GOT3 (cell line): ENCODE data around the gene AOPEP.

Experiments used
- DNase-seq: peaks from one replicate; lab custom pipeline; 2025; ENCODE audit warnings: mixed read lengths; lab: John Stamatoyannopoulos, UW

AOPEP gene

DNA sequence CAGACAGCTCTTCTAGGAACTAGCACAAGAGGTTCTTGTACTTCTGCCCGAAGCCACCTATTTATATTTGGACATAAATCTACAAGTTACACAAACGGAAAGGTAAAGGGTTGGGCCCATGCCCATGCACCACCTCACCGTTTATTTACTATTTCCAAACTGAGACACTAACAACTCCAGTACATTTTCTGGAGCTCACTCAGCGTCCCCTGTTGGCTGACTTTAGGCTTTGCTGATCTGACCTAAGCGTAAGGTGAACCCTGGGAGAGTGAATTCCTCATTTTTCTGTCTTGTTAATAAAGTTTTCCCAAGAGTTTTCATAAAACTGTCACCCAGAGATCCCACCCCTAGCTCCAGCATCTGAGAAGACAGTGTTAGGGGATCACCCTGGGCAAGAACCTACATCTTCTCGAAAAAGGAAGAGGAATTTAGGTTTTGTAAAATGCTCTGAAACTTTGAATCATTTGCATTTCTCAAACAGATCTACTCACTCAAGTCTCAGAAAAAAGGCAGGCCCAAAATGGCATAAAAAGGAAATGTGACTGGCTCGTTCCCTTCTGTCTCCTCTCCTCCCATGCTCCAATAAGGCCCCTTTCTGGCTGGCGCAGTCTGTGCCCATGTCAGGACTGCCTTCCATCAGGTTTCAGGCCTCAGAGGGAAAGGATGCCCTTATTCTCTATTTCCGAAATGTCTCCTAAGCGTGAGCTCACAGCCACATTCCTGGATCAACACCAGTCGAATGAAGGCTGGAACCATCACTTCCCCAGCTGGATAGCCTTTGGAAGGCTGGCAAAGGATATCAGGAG, 389.7 kb downstream of the AOPEP start:
- DNase-seq: no peak

DNA sequence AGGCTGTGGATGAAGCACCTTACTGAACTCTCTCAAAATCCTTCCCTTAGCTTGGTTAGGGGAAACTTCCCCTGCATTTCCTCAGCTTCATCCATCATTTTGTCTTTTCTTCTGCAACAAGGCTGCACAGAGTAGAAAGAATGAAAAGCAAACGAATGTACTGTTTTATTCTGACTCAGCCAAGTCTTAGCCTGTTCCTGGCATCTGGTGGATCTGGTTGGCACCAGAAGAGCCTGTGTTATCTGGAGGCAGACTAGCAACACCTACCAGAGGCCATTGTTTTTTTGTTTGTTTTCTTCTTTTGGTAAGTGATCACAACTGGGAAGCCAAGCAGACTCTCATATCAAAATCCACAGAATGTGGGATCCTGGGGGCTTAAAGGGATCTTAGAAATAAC, 390.3 kb downstream of the AOPEP start:
- no peak for DNase-seq

DNA sequence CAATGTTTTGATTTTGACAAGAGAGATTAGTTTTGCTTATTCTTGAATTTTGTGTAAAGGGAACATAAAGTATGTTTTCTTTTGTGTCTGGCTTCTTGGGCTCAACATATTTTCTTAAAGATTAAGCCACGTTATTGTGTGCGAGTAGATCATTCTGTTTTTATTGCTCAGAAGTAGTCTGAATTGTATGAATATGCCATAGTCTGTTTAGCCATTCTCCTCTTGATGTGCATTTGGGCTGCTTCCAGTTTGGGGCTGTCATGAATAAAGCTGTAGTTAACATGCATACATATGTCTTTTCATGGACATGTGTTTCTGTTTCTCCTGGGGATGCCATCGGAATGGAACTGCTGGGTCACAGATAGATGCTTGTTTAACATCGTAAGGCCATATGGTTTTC, 392.1 kb downstream of the AOPEP start:
- no peak for DNase-seq

DNA sequence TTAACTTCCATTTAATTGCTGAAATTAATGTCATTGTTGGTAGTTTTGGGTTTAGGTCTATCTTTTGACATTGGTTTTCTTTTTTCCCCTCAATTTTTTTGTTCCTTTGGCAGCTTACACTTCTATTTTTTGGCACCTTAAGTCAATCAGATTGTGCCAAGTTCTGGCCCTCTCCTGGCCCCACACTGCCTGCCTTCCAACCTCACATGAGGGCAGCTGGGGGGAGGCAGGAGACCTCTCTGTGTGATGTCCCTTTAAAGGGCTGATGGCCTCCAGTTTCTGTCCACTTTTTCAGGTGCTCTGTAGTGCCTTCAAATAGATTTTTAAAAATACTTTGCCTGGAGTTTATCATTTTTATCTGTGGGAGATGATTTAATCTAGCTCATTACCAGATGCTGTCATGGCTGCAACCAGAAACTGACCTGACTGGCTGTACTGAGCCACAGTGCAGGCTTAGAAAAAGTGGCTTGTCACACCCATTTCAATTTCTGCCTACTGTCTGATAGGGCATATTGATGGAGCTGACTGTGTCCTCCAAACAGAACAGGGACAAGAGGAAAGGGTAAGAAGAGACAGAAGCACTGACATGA, 394.4 kb downstream of the AOPEP start:
- no peak for DNase-seq

DNA sequence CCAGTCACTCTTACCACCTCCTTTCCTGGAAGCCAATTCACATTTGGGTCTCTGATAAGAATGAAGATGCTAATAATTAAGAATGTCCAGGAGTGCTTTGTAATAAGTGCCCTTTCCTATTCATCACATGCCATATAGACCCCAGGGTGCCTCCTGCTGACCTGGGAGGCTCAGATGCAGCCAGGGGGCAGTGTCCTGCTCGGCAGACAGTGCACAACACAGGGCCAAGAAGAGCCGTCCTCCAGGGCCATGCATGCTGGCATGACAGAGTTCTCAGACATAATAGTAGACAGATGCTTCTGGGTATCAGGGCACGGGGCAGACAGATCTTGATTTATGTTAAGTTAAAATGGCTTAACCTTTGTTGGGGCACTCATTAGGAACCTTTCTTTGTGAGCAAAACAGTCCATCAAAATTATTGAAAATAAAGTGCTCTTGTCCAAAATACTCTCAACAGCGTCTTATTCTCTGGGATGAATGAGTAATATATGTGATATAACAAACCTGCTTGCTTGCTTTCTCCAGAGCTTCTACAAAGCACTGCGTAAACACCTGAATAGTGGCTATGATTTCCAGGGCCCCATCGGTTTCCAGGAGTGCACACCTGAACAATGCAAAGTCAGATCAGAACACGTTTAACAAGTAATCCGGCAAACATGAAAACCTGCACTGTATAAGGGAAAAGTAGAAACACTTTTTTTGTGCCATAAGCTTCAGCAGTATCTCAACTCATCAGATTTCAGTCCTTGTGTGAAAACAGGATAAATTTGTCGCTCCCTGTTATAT, 398.3 kb downstream of the AOPEP start:
- no peak for DNase-seq

DNA sequence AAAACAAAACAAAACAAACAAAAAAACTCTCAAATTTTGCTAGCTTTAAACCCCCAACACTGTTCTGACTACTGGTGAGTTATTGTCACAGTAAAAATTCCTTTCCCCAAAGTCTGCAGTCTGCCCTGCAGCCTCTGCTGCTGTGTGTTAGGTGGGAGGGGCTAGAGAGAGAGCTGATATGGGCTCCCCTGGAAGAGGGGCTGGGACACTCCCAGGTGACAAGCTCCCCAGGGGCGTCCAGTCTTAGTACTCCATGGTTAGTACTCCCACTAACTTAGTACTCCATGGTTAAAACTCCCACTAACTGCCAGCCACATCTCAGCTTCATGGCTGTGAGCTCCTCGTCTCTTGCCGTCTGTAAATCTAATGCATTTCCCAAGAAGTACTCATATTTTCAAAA, 399.2 kb downstream of the AOPEP start:
- no peak for DNase-seq

DNA sequence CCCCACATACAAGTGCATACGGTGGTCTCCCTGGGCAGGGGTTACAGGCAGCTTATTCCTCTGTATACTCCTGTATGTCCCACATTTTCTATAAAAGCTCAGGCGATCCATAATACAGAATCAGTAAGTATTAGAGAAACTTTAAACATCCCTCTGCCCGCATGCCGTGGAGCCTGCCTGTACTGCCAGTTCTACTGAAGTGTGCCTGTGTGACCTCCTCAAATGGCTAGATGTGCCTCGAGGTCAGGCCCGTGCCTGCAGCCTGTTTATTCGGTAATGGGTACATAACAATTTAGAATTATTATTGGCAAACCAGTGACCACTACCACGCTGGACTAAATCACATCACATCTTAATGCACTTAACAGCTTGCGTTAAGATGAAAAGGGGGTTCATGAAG, 400.2 kb downstream of the AOPEP start:
- no peak for DNase-seq

DNA sequence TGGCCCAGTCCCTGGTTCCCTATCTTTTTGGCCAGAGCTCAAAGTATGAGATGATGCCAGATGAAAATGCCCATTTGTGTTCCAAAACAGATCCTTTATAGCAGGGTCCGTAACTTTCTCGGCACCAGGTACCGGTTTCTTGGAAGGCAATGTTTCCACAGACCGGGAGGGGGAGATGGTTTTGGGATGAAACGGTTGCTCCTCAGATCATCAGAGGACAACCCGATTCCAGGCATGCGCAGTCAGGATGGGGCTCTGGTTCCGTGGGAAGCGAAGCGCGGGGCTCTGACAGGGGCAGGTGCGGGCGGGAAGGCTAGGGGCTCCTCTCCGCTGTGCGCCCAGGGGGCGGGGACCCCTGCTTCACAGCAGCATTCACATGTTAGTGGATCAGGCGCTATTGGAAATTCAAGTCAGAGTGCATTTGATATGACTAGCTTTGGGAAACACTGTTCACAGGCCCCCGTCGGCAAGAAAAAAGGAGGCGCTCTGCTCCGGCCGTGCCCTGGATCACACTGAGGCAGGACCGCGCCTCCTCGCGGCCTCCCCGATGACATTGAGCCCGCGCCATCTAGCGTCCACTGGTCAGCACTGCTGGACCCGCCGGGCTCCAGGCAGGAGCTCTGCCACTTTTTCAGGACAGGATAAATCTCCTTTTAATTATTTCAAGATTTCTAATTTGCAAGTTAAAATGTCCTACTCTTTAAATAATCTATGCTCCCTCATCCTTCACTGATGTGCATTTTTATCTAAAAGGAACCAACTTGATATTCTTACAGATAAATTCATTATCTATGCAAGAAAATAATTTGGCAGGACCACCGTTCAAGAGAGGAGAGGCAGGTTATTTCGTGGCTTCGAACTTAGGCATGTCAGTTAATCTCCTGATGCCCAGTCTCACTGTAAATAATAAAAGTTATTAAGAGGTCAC, 401.0 kb downstream of the AOPEP start:
- DNase-seq: peak; percentile 1

DNA sequence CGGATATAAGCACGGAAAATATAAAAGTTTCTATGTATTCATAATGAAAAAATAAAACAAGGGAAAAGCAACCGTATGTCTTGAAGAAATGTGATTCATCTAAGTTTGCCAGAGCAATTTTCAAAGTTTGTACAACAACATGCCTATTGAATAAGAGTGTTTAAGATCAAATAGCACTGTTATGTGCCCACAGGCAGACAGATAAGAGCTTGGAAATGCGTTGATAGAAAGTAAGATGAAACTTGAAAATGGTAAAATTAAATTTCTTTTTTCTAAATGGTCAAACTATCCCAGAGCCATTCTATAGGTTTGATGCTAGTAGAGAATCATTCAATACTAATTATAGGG, 401.7 kb downstream of the AOPEP start:
- no peak for DNase-seq

DNA sequence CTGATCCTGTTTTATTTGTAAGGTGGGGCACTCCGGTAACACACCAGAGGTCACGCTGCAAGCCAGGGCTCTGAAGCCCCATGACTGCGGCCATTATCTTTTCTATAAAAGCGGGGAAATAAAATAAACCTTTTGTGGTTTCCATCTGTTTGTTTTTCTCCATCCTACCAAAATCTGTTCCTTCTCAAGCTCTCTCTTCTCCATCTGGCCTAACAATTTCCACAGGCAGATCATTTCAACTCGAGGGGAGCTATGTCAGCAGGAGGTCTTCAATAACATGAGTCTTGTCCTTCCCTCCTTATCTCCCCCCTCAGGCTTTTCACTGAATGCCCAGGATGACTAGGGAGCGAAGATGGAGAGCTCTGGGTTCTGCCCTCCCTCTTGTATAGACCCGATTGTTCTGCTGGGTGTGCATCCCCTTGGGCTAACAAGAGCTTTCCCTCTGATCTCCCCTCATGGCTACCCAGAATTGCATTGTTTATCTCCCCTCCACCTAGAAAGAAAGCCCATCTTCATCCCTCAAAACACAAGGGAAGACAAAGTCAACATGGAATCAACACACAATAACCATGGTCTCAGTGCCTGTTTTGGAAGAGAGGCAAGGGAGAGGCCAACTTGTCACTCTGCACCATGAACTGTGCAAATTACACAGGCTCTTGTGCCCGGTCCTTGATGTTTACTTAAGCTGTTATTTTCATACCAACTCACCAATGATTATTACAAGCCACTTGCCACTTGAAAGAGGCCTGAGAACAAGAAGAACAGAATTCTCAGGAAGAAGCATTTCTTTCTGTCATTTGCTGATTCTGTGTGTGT, 403.2 kb downstream of the AOPEP start:
- DNase-seq: no peak

DNA sequence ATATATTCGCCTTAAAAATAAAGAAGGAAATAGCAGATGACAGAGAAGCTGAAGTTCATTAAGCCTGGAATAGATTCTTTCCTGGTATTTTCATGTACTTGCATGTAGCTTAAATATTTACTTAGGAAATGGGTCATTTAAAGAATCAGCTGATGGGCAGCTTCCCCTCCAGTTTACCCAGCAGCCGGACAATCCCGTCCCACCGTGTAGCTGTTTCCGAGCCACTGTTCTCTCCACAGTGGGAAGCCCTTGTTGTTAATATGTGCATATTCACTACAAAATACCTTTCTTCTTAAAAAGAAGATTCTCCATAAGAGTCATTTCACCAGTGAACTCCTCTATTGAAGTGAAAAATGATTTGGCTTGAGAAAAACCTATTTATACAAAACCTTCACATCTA, 404.0 kb downstream of the AOPEP start:
- DNase-seq: no peak

DNA sequence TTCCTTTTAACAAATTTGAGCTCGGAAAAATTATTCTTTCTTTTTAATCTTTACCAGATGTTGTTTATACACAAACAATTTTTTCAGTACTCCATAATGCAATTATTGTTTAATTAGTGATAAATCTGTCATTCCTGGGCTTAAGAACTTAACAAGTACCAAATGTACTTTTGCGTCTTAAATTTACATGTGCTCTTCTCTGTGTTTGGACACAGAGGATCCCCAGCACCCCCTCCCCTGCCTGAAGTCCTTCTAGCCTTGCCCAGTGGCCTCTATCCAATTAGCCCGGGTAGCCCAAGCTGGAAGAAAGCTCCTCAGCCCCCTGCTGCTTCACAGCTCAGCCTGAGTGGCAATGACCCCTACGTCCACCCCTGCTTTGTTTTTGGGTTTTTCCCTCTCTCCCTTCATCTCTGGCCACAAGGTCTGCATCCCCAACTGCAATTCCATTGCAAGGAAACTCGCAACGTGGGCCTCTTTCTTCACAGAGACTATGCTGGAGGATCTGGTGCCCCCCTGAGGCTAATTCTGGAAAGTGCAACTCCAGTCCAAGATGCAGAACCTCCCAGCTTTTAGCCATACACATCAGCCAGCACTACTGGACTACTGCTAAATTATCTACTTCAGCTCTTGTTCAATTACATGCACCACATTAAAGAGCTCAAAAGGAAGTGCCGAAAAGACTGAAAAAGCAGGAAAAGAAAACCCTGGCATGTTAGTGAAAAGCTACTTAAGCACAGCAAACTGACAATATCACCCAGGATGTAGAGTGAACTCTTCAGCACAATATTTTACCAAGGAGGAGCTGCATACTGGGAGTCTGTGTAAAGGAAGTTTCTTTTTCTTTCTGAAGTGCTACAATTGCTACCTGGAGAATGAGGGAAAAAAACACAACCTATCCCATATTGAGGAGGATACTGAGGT, 404.8 kb downstream of the AOPEP start:
- DNase-seq: no peak

DNA sequence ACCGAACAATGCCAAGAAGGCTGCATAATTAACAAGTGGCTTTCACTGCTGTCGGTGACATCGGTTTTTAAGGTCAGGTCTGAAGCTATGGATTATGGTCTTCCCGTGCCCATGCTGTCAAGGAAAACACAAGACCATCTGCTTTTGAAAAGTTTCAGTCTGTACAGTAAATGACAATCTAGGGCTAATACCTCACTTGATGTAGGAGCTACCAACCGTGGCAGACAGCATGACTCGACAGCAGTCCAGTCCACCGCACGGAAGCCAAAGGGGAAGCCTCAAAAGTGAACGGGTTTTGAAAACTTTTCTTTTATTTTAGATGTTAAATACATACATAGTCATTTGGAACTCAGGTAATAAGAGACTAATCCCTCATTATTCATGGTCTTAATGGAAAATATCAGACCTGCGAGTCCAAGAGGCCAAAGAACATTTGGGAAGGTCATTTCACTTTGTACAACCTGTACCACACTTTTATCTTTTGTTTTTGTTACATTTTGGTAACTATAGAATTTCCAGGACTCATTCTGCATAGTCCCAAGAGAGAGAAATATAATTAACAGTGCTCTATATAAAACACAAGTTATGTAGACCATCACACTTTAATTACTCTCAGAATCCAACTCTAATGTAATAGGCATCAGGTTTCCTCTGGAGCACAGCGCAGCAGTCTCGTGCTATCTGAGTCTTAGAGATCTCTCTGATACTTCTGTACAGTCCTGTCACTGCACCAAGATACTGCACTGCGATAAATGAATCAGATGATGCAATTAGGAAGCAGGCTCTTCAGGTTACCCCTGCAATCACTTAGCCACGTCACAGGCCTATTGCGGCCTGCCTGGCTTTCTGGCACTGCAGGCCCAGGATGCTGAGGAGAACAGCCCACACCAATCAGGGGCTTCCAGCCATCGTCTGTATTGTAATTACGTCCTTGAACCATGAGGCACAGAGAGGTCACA, 406.1 kb downstream of the AOPEP start:
- DNase-seq: no peak

DNA sequence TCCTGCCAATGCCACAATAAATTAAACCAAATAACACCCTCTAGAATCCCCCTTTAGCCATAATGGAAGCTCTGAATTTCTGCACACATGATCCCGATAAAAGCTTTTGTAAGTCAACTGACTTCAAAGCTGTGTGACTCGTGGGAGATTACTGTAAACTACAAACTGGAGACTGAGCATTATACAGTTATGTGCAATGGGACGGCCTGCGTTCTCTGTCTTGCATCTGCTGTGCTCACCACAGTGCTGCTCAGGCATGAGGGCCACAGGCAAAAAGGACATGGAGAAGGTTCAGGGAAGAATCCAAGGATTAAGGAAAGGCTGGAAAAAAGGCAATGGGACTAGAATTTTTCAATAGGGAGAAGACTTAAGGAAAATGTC, 406.8 kb downstream of the AOPEP start:
- DNase-seq: no peak

DNA sequence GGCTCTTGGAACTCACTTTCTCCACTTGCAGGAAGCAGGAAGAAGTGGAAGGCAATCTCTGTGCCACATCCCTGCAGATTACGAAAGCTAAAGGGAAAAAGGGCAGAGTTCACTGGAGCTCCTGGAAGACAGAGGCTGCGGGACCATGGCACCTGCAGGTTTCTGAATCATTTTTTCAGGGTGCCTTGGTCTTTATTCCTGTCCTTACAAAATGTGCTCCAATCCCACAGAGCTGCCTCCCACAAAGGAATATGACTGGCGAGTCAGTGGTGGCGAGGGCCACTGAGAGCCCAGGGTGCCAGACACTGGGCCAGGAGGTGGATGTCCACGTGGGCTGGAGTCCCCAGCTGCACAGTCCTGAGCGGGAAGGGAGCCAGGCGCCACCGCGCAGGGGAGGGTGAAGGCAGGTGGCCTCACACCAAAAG, 408.0 kb downstream of the AOPEP start:
- DNase-seq: no peak

DNA sequence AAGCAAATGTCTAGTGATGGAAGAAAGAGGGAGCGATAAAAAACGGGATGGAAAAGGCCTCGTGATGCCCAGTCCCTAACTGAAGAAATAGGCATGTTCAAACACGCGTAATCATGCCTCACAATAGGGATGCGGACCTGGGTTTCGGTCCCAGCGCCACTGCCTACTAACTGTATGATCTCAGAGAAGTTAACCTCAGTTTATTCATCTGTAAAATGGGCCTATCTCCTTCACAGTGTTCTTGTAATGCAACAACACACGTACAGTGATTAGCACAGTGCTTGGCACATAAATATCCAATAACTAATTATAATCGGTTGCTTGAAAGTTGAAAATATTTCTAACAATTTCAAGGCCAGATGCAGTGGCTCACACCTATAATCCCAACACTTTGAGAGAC, 409.3 kb downstream of the AOPEP start:
- DNase-seq: no peak
